A673 (cell line): ENCODE data around the gene PPP1R1C. TPM values are rescaled to one million over a fixed set of nuclear protein-coding genes. Genes with fewer than 3 reads are reported as not detected.
"Not testable (repeated sequence)": the region's sequence is repeated elsewhere in the genome, so short reads cannot be mapped to it uniquely, and the experiment has no call there.

Experiments used
- BruUV-seq: library from RNA; stranded (reverse); fragments of 400-500 nt; replicated peaks from 2 replicates; lab custom pipeline; 2021; lab: Mats Ljungman, UMichigan
- CTCF ChIA-PET: fragments of 300-600 bp; sonication (Branson Sonifier 250); formaldehyde crosslinking; loops from one replicate; lab custom pipeline; 2022; ENCODE audit warnings: antibody characterized with exemption; lab: Charles Lee
- POLR2A ChIA-PET: fragments of 300-600 bp; sonication (Branson Sonifier 250); formaldehyde crosslinking; loops from one replicate; lab custom pipeline; 2022; ENCODE audit warnings: antibody characterized with exemption; ENCODE audit not compliant: low non-redundant PET; lab: Charles Lee
- DNase-seq: peaks from one replicate; pipeline ENCODE4 v3.0.0-alpha.2; 2015; ENCODE audit warnings: low spot score
- H3K27ac ChIP-seq: fragments of 200-600 bp; sonication (generic); 2 replicates; pipeline ENCODE4 v1.5.1; 2016; ENCODE audit warnings: mixed run types, low read depth, mild to moderate bottlenecking, mixed read lengths, antibody characterized with exemption, low read length; ENCODE audit not compliant: poor library complexity, severe bottlenecking
- H3K27me3 ChIP-seq: fragments of 200-600 bp; sonication (generic); replicated peaks from 2 replicates; pipeline ENCODE4 v1.6.1; 2017; ENCODE audit warnings: mixed run types, low read depth, mild to moderate bottlenecking, mixed read lengths, antibody characterized with exemption, low read length; ENCODE audit not compliant: insufficient read depth, poor library complexity
- H3K36me3 ChIP-seq: fragments of 200-600 bp; sonication (generic); 2 replicates; pipeline ENCODE4 v1.6.1; 2016; ENCODE audit warnings: mixed run types, mild to moderate bottlenecking, mixed read lengths, antibody characterized with exemption, low read length; ENCODE audit not compliant: insufficient read depth, poor library complexity, severe bottlenecking
- H3K4me1 ChIP-seq: fragments of 200-600 bp; sonication (generic); 2 replicates; pipeline ENCODE4 v1.6.1; 2017; ENCODE audit warnings: mixed run types, mild to moderate bottlenecking, mixed read lengths, antibody characterized with exemption, low read length; ENCODE audit not compliant: insufficient read depth, poor library complexity, severe bottlenecking
- H3K4me3 ChIP-seq: fragments of 200-600 bp; sonication (generic); 2 replicates; pipeline ENCODE4 v1.5.1; 2016; ENCODE audit warnings: low read depth, mixed run types, mild to moderate bottlenecking, mixed read lengths, low read length; ENCODE audit not compliant: poor library complexity, severe bottlenecking
- H3K9me3 ChIP-seq: fragments of 200-600 bp; sonication (generic); 2 replicates; pipeline ENCODE4 v1.6.1; 2016; ENCODE audit warnings: mixed run types, low read depth, mild to moderate bottlenecking, mixed read lengths, antibody characterized with exemption, low read length; ENCODE audit not compliant: poor library complexity, severe bottlenecking
- CTCF ChIP-seq: fragments of 300-800, 200-600 bp; sonication (generic); conservative IDR thresholded peaks from 2 replicates; pipeline ENCODE4 v1.5.1; 2017; ENCODE audit warnings: low read depth, mild to moderate bottlenecking, antibody characterized with exemption, low read length, moderate library complexity, mixed read lengths
- EZH2 ChIP-seq: fragments of 200-600 bp; sonication (generic); IDR thresholded peaks from 2 replicates; pipeline ENCODE4 v1.6.1; 2017; ENCODE audit warnings: borderline replicate concordance, low read depth, mild to moderate bottlenecking, mixed read lengths, antibody characterized with exemption, low read length; ENCODE audit not compliant: poor library complexity, severe bottlenecking
- intact Hi-C: fragments of 100-400 bp; cut with micrococcal nuclease; formaldehyde crosslinking; loops from one replicate; pipeline ENCODE4 v1.10.0; 2022; ENCODE audit not compliant: unreplicated experiment
- total RNA-seq: library from RNA; stranded (reverse); gene quantifications from 2 replicates; pipeline ENCODE4 v1.2.3, GENCODE V29; 2021

The PPP1R1C gene
- total RNA-seq, 1 experiment from 2014 or later: 5.3 TPM

GRCh38 chr2:181955010-181955409 is 30.6 kb upstream of the PPP1R1C start:
- peak; percentile 74 for DNase-seq
- no TSS peak for BruUV-seq
- H3K36me3 ChIP-seq: no peaks in the 10 kb centered on the region
- H3K27me3 ChIP-seq: no peaks in the 10 kb centered on the region
- H3K4me1 ChIP-seq: peaks cover 16% of the 10 kb centered on the region
- ChIA-PET CTCF (interaction anchor here (0.9 to 2.2 kb wide), 3 partner anchors 212 to 225 kb away, joined by 4 to 8 read pairs (median 7); no protein-coding TSS in a partner anchor), POLR2A (interaction anchor here (0.6 kb wide), 2 partner anchors 51 to 269 kb away, joined by 3 to 5 read pairs; no protein-coding TSS in a partner anchor)
- intact Hi-C loops: loop anchor here (2.0 kb wide), 1 partner anchor 212 kb away; no protein-coding TSS in a partner anchor
- peak overlapping the region; percentile 44 for H3K4me3 ChIP-seq
- no peak for TF ChIP-seq EZH2
- no peak for TF ChIP-seq CTCF
- no peaks in the 10 kb centered on the region for H3K9me3 ChIP-seq
- peak overlapping the region; percentile 43 for H3K27ac ChIP-seq

GRCh38 chr2:181955866-181956265 is 29.8 kb upstream of the PPP1R1C start:
- CTCF ChIA-PET, BruUV-seq, H3K9me3 ChIP-seq, DNase-seq, H3K36me3 ChIP-seq, POLR2A ChIA-PET, H3K27ac ChIP-seq, H3K4me3 ChIP-seq, H3K27me3 ChIP-seq: not testable (repeated sequence)
- H3K4me1 ChIP-seq: peaks cover 16% of the 10 kb centered on the region
- intact Hi-C loops: loop anchor here (2.0 kb wide), 1 partner anchor 213 kb away; no protein-coding TSS in a partner anchor

- POLR2A ChIA-PET: no interaction called here
- Histone ChIP-seq H3K4me1 (peaks cover 16% of the 10 kb centered on the region), H3K9me3 (no peaks in the 10 kb centered on the region), H3K27me3 (no peaks in the 10 kb centered on the region), H3K36me3 (no peaks in the 10 kb centered on the region), H3K4me3 (no peak overlapping the region), H3K27ac (no peak overlapping the region)
- no peak for TF ChIP-seq CTCF
- TF ChIP-seq EZH2: no peak
- no TSS peak for BruUV-seq
- peak; percentile 36 for DNase-seq
- intact Hi-C loops: no loop called here
- CTCF ChIA-PET: no interaction called here
Measured at GRCh38 chr2:181957668-181958067, 28.0 kb upstream of the PPP1R1C start.

GRCh38 chr2:181958726-181959125 is 26.9 kb upstream of the PPP1R1C start:
- H3K4me1 ChIP-seq: peaks cover 13% of the 10 kb centered on the region
- TF ChIP-seq EZH2: no peak
- TF ChIP-seq CTCF: no peak
- intact Hi-C loops: no loop called here
- no peak for DNase-seq
- ChIA-PET CTCF (no interaction called here), POLR2A (no interaction called here)
- no peaks in the 10 kb centered on the region for H3K9me3 ChIP-seq
- H3K36me3 ChIP-seq: no peaks in the 10 kb centered on the region
- no peak overlapping the region for H3K27ac ChIP-seq
- no TSS peak for BruUV-seq
- H3K4me3 ChIP-seq: no peak overlapping the region
- H3K27me3 ChIP-seq: no peaks in the 10 kb centered on the region
